Uterus (tissue), 2 donors: Measurements from ENCODE around the gene COL23A1.

Experiments
- POLR2A ChIP-seq, 2 donors: fragments of 450-650 bp; IDR thresholded peaks; one replicate each; pipeline ENCODE4 v1.6.1; 2016; ENCODE audit warnings: antibody characterized with exemption in 2 of 2, mild to moderate bottlenecking in 1 of 2, moderate library complexity in 1 of 2
- TF ChIP-seq, protein P1 (sequence below), 4 experiments: fragments of 200-600 bp in 2 of 4; fragments of 450-650 bp in 2 of 4; sonication (generic) in 2 of 4; IDR thresholded peaks; one replicate each; pipeline ENCODE4 v1.5.1; 2016 to 2019; ENCODE audit warnings: antibody characterized with exemption in 4 of 4, mild to moderate bottlenecking in 2 of 4, moderate library complexity in 1 of 4

DNA sequence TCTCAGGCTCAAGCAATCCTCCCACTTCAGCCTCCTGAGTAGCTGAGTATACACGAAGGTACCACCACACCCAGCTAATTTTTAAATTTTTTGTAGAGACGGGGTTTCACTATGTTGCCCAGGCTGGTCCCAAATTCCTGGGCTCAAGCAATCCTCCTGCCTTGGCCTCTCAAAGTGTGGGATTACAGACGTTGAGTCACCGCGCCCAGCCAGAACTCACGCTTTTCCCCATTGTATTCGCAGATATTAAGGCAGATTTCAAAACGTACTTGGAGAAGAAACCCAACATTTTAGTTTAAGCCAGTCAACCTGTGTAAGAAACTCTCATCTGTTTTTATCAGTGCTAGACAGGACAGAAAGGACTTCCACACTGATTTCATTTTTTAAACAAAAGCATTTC is 26.6 kb downstream of the COL23A1 start:
- TF ChIP-seq, protein P1, sequence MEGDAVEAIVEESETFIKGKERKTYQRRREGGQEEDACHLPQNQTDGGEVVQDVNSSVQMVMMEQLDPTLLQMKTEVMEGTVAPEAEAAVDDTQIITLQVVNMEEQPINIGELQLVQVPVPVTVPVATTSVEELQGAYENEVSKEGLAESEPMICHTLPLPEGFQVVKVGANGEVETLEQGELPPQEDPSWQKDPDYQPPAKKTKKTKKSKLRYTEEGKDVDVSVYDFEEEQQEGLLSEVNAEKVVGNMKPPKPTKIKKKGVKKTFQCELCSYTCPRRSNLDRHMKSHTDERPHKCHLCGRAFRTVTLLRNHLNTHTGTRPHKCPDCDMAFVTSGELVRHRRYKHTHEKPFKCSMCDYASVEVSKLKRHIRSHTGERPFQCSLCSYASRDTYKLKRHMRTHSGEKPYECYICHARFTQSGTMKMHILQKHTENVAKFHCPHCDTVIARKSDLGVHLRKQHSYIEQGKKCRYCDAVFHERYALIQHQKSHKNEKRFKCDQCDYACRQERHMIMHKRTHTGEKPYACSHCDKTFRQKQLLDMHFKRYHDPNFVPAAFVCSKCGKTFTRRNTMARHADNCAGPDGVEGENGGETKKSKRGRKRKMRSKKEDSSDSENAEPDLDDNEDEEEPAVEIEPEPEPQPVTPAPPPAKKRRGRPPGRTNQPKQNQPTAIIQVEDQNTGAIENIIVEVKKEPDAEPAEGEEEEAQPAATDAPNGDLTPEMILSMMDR (IDR thresholded peaks at IDR 0.05) = no peak
- no peak for TF ChIP-seq POLR2A (IDR thresholded peaks at IDR 0.05)
